Activated CD4-positive, alpha-beta T cell treated with anti-CD3 and anti-CD28 coated beads for 1 hour (primary cell): ENCODE data around the gene RFK.
"Not testable (repeated sequence)": the region's sequence is repeated elsewhere in the genome, so short reads cannot be mapped to it uniquely, and the experiment has no call there.

Experiments
- DNase-seq: peaks from one replicate; pipeline ENCODE4 v3.0.0-alpha.2; 2020

RFK gene

DNA sequence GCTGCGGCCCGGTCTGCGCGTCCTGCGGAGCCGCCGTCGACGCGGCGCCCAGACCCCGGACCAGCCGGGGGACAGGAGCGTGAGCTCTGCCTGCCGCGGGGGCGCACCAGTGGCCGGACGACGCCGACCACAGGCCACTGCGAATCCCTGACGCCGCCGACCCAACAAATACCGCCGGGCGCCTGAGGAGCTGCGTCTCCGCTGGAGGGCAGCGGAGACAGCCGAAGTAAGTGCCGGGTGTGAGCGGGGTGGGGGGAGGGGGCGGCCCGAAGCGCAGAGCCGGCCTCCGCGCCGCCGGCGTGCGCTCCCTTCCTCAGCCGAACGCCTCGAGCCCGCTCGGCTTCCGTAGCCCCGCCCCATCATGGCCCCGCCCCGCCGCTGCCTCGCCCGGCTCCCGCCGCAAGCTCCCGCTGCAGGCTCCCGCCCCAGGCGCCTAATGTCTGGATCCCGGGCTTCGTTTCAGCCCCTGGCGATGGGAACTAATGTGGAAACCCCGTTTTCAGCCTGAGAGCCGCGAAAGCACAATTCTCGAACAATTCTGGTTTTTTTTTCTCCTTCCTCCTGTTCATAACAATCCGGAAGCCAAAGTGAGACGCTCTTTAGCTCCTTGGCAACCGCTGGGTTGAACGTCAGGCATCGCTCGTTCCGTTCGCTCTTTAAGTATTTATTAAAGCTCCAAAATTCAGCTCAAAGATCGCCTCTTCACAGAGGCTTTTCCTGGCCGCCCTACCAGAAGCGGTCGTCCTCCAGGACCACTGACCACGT lies at the start of gene RFK:
TSS of gene RFK (minus strand) at position 232 of the 765 bp plus-strand sequence. CDS start 255 bp downstream, outside the sequence.
- peak; percentile 88 for DNase-seq

DNA sequence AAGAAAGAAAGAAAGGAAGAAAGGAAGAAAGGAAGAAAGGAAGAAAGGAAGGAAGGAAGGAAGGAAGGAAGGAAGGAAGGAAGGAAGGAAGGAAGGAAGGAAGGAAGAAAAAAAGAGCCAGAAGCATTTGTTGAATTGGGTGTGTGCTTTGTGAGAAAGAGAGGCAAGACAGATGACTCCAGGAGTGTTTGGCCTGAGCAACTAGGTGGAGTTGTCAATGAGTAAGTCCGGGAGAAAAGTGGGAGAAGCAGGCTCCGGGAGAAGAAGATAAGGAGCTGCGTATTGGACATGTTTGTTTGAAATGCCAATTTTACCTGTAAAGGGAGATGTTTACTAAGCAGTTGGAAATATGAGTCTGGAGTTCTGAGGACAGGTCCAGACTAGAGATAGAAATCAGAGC lies 49.7 kb upstream of the RFK start:
- DNase-seq = no peak

DNA sequence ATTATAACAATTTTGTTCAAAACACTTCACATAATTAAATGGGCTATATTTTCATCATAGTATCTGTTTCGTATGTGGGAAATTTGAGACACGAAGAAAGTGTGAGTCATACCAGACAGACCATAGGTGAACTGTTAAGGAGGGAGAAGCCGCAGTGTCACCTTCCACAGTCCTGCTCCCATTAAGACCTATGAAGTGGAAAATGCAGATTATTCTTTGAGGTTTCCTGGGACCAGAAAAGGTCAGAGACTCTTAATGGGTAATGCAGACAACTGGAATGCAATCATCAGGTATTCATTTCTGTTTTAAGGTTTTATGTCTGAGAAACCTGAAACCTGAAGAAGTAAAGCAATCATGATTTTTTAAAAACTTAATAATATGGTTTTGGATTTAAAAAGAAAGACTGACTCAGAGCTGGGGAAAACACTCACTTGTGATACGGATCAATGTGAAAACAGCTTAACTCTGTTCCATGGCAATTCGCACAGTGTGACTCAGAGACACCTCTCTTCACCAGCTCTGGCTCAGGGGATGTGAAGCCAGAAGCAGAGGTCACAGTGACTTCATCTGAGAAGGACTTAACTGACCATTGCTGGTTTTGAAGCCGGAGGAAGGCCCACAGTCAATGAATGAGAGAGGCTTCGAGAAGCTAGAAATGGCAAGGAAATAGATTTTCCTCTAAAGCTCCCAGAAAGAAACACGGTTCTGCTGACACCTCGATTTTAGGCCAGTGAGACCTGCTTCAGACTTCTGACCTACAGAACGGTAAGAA lies 47.5 kb upstream of the RFK start:
- no peak for DNase-seq

DNA sequence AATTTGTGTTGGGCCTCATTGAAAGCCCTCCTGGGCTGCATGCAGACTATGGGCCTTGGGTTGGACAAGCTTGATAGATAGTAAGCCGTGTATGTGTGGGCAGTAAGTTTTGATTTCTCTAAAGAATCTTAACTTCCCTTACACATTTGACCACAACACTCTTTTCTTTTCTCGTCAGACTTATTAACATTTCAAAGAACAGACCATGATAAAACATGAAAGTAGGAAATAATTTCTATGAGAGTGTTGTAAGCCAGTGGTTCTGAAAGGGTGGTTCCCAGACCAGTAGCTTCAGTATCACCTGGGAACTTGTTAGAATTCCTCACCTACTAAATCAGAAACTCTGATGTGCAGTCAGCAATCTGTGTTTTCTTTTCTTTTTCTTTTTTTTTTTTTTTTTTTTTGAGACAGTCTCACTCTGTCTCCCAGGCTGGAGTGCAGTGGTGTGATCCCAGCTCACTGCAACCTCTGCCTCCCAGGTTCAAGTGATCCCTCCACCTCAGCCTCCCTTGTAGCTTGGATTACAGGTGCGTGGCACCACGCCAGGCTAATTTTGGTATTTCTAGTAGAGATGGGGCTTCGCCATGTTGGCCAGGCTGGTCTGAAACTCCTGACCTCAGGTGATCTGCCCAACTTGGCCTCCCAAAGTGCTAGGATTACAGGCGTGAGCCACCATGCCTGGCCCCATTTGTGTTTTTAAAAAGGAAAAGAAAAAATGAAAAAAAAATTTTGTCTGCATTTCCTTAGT lies 44.8 kb upstream of the RFK start:
- no peak for DNase-seq

DNA sequence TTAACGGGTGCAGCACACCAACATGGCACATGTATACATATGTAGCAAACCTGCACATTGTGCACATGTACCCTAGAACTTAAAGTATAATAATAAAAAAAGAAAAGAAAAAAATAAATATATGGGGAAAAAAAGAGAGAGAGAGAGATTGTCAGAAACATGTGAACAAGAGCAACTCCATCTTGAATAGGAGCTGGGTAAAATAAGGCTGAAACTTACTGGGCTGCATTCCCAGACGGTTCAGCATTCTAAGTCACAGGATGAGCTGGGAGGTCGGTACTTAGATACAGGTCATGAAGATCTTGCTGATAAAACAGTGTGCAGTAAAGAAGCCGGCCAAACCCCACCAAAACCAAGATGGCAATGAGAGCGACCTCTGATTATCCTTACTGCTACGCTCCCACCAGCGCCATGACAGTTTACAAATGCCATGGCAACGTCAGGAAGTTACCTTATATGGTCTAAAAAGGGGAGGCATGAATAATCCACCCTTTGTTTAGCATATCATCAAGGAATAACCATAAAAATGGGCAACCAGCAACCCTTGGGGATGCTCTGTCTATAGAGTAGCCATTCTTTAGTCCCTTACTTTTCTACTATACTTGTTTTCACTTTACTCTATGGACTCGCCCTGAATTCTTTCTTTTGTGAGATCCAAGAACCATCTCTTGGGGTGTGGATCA lies 42.9 kb upstream of the RFK start:
- DNase-seq = not testable (repeated sequence)

DNA sequence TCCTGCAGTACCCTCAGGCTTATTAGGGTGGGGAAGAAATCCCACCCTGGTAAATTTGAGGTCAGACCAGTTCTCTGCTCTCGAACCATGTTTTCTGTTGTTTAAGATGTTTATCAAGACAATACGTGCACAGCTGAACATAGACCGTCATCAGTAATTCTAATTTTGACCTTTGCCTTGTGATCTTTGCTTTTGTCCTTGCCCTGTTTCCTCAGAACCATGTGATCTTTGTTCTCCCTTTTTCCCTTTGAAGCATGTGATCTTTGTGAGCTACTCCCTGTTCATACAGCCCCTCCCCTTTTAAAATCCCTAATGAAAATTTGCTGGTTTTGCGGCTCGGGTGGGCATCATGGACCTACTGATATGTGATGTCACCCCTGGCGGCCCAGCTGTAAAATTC lies 40.7 kb upstream of the RFK start:
- DNase-seq = not testable (repeated sequence)

DNA sequence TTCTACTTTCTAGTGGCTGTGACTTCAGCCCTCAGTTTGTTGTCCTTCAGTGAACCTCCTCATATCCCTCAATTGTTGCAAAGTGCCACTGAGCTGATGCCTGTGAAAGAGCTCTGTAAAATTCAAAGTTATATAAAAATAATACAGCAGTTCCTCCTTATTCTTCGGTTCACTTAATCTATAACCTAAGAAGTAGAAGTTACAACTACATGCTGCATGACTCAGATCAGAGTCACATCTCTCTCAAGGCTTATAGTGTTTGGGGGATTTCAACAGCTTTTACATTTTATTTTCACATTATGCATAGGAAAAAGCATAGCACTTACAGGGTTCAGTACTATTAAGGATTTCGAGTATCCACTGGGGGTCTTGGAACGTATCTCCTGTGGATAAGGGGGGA lies 39.6 kb upstream of the RFK start:
- no peak for DNase-seq

DNA sequence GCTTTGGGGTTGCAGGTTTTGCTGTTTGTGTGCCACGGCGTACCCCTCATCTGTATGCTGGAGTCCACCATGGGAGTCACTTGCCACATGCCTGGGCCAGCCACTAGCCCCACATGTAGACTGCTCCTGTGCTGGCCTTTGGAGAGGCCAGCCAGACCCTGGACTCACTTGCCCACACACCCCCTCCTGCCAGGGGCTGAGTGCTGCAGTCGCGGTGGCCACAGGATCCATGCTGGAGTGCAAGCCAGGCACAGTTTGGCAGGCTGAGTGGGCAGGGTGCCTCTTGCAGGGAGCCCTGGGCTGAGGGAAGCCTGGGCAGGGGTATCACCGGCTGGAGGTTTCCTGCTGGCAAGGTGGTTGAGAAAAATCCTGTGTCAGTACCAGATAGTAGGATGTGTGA lies 39.2 kb upstream of the RFK start:
- no peak for DNase-seq

DNA sequence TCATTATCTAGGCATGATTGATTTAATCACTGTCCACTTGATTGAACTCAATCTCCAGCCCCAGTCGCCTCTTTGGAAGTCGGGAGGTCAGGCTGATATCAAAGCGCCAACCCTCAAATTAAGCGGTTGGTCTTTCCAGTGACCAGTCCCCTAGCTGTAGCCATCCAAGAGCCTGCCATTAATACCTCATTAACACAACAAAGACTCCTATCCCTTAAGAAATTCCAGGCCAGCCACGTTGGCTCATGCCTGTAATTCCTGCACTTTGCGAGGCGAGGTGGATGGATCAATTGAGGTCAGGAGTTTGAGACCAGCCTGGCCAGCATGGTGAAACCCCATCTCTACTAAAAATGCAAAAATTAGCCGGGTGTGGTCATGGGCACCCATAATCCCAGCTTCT lies 37.4 kb upstream of the RFK start:
- no peak for DNase-seq

DNA sequence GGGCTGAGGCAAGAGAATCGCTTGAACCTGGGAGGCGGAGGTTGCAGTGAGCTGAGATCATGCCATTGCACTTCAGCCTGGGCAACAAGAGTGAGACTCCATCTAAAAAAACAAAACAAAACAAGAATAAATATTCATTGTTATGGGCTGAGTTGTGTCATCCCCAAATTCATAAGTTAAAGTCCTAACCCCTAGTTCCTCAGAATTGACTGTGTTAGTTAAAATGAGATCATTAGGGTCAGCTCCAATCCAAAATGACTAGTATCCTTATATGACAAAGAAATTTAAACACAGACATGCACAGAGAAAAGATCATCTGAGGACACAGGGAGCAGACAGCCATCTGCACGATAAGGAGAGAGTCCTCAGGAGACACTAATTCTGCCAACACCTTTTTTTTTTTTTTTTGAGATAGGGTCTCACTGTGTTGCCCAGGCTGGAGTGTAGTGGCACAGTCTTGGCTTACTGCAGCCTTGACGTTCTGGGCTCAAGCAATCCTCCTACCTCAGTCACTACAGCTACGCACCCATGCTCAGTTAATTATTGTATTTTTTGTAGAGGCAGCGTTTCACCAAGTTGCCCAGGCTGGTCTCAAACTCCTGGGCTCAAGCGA lies 32.7 kb upstream of the RFK start:
- no peak for DNase-seq

DNA sequence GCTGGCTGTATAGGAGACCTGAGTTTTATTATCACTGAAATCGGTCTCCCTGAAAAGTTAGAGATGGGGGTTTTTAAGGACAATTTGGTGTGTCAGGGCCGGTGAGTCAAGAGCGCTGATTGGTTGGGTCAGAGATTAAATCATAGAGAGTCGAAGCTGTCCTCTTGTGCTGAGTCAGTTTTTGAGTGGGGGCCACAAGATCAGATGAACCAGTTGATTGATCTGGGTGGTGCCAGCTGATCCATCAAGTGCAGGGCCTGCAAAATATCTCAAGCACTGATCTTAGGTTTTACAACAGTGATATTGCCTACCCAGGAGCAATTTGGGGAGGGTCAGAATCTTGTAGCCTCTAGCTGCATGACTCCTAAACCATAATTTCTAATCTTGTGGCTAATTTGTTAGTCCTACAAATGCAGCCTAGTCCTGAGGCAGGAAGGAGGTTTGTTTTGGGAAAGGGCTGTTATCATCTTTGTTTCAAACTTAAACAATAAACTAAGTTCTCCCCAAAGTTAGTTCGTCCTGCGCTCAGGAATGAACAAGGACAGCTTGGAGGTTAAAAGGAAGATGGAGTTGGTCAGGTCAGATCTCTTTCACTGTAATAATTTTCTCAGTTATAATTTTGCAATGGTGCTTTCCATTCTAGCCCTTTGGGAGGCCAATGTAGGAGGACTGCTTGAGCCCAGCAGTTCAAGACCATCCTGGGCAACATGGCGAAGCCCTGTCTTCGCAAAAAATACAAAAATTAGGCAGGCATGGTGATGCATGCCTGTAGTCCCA lies 31.6 kb upstream of the RFK start:
- DNase-seq = no peak

DNA sequence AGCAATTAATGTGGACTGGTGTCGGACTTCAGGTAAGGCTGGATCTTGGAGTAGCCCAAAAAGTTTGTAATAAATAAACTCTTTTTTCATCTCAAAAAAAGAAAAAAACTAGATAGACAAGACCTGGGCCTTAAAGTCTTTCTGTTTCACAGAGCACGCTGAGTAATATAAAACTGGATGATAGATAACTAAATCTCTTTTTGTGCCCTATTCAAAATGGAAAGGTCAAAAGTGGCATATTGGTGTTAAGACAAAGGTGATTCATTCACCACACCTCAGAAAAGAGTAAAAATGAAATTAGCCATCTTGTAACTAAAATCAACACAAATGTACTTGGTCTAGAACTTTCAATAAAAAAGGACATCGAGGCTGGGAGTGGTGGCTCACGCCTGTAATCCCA lies 30.3 kb upstream of the RFK start:
- DNase-seq = no peak

DNA sequence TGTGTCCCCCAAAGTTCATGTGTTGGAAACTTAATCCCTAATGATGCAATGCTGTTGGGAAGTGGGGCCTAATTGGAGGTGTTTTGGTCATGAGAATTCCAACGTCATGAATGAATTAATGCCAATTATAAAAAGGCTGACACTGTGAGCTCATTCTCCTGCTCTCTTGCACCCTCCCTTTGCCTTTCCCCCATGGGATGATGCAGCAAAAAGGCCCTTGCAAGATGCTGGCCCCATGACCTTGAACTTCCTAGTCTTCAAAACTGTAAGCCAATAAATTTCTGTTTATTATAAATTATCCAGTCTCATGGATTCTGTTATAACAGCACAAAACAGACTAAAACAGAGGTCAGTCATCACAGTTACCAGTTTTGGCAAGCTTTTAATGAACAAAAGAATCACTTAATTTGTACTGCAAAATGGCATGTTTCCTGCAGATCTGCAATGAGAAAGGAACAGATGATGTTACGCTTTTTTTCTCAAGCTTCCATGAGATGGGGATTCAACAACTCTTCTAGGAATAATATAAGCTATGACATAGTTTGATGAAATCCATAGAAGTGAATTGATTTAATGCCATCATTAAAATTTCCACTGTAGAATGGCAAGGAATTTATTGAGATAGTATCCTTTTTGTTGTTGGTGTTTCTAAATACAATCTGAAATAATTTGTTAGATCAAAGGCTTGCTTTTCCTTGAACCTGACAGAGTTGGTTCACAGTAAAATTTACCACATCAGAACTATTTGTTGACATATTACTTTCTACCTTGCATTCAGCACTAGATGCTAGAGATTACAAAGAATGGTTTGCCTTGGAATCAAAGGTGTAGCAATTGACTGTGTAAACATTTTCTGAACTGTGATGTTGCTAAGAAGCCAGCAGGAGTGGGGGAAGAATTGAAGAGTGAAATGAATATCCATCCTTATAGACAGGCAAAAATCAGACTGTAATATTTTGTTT lies 29.3 kb upstream of the RFK start:
- DNase-seq = no peak

DNA sequence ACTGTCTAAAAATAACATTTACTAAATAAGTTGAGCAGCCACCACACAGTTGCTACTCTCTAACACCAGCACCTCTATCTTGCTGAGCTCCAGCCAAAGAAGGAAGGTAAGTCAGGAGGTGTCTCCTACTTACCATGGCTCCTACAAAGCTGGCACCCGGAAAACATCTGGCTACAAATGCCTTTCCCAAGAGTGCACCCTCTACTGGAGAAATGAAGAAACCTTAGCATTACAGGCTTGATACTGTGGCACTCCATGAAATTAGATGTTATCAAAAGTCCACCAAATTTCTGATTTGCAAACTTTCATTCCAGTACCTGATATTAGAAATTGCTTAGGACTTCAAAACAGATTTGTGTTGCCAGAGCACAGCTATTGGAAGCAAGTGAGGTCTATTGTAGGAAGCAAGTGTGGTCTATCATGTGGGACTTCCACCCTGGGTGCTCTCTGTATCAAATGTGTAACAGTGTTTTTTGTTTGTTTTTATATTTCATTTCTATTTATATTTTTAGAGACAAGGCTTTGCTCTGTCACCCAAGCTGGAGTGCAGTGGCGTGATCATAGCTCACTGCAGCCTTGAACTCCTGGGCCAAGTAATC lies 25.7 kb upstream of the RFK start:
- DNase-seq = no peak

DNA sequence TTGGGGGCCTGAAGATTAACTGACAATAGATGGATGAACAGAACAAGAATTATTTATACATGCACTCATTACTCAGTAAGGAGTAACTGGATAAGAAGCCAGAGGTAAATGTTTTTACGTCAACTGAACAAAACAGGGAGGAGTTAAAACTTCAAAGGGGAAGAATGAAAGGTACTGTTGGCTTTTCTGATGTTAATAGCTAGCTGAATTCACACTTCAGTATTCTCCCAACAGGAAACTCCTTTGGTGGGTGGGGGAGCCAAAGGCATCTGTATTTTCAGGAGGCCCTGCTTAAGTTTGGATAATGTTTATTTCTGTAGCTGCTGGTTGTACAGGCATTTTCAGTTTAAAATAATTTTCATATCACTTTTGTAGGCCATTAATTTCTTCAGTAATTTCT lies 23.2 kb upstream of the RFK start:
- DNase-seq = no peak

DNA sequence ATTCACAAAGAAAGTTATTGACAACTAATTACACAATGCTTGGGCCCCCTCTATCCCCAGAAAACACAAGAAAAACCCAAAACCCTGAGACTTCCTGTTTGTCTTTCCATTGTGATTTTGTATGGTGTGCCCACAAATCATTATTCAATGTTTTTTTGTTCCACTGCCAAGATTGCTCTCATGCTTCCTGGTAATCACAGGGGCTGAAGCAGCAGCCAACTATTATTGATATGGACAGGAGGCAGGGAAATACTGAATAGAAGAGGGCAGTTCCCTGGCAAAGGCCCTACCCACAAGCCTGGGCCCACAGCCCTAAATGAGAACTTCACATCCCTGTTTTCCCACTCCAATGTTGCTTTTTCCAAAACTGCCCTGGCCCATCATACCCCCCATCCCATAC lies 21.5 kb upstream of the RFK start:
- DNase-seq = no peak

DNA sequence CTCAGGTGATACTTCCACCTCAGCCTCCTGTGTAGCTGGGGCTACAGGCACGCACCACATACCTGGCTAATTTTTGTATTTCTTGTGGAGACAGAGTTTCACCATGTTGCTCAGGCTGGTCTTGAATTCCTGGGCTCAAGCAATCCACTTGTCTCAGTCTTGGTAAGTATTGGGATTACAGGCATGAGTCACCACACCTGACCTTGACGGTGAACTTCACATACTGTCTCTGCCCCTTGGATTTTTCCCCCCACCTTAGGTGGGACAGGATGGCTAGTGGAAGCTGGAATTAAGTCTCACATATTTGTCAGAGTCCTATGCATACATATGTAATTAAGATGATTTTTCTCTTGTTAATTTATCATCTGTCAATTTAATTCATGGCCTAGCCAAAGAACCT lies 20.9 kb upstream of the RFK start:
- no peak for DNase-seq

DNA sequence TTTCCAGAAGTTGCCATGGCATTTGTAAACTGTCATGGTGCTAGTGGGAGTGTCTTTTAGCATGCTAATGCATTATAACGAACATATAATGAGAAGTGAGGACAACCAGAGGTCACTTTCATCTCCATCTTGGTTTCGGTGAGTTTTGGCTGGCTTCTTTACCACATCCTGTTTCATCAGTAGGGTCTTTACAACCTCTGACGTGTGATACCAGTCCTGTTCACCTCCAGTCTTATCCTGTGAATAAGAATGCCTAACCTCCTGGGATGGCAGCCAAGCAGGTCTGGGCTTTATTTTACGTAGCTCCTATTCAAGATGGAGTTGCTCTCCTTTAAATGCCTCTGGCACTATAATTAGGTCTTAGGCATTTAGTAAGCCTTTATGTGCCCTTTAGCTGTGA lies 20.4 kb upstream of the RFK start:
- DNase-seq = no peak

DNA sequence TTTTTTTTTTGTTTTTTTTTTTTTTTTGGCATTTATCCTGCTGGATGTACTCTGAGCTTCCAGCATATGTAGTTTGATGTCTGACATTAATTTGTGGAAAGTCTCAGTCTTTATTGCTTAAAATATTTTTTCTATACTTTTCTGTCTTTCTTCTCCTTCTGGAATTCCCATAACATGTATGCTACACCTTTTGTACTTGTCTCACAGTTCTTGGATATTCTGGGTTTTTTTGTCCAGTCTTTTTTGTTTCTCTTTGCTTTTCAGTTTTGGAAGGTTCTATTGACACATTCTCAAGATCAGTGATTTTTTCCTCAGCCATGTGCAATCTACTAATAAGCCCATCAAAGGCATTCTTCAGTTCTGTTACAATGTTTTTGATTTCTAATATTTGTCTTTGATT lies 19.4 kb upstream of the RFK start:
- no peak for DNase-seq

DNA sequence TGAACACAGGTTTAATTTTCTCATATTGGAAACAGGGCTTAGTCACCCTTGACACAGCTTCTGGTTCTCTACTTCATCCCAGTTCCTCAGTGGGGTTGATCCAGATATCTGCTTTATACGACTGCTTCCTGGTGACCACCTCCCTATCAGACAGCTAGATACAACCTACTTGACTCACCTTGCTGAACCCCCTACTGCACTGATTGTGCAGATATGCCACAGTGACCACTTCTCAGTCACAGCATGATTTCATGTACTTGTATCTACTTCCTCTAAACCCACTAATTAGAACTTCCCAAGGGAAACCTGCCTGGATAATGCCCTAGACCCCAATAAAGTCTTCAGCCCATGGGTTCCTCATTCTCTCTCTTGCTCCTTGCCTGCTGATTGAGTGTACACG lies 18.4 kb upstream of the RFK start:
- no peak for DNase-seq
